ENCODE results near the gene MFNG.

The MFNG gene

DNA sequence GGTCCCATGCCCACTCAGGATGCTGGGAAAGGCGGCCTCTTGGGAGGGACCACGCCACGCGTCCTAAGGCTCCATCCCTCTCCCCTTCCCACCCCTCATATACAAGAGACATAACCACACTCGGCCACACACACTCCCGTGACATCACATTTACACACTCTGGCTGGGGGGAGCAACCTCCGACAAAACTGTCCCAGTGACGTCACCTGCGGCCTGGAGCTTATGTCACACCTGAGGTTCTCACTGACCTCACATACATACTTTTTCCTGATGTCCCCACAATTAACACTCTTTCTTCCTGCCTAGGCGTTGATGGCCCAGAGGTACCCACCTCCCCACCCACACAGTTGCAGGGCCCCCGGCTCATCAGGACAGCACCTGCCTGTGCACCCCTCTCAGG lies 60.8 kb downstream of the MFNG start:
- DNase-seq (ENCODE audit: low read depth): no peak

DNA sequence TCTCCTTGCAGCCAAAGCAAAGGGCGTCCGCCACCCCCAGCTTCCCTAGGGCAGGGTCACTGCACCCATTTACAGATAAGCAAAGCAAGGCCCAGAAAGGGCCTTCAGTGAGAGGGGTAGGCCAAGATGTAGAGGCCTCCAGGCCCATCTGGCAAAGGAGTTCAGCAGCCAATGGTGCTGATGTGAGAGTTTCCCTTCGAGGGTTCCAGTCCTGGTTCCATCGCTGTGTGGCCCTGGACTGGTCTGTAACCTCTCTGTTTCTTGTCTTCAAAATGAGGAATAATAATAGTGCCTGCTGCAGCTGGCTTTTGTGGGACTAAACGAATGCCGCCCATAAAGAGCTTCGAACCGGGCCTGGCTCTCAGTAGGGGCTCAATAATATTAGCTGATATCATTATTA lies 62.9 kb downstream of the MFNG start:
- DNase-seq (ENCODE audit: low read depth): no peak

DNA sequence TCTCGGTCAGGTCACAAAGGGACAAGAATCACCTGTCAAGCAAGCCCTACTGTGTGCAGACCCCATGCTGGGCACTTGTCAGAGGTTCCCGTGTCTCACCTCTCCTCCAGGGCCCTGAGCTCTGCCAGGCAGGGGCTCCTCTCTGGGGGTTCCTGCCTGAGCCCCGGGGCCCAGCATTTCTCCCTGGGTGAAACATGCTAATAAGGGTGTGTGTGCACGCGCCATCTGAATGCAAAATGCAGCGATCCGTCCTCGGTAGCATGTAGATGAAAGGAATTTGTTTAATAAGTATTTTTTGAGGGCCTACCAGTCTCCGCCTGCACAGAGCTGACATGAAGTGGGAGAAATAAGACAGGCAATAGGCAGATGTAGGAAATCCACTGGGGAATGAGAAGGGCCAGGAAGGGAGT lies 64.7 kb downstream of the MFNG start:
- no peak for DNase-seq (ENCODE audit: low read depth)

DNA sequence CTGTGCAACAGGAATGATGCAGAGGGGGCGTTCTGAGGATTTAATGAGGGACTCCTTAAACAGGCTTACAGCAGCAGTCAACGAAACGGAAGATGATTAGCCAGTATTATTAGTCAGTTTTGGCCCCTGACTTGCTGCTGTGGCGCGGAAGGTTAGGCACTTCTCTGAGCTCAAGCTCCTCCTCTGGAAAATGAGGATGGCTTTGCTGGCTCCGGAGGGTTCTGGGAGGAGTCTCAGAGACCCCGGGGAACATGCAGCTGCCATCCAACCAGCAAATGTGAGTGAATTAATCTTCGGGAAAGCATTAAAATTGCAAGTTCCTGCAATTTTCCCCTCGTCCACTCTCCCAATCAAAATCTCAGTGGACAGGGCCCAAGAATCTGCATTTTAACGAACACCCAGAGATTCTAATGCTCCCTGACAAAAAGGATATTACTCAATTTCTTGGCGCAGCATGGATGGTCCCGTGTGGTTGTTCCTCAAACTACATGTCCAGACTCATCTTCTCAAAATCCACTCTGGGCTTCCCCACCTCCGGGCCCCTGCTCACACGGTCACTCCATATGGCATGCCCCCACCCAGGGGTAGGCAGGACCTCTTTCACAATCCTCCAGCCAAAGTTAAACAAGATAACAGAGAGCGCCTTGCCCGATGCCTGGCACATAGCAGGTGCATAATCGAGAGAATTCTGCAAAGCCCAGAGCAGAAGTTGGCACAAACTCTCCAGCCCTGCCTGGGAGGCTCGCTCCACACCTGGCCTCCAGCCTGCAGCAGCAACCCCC lies 65.3 kb downstream of the MFNG start:
- no peak for DNase-seq (ENCODE audit: low read depth)

DNA sequence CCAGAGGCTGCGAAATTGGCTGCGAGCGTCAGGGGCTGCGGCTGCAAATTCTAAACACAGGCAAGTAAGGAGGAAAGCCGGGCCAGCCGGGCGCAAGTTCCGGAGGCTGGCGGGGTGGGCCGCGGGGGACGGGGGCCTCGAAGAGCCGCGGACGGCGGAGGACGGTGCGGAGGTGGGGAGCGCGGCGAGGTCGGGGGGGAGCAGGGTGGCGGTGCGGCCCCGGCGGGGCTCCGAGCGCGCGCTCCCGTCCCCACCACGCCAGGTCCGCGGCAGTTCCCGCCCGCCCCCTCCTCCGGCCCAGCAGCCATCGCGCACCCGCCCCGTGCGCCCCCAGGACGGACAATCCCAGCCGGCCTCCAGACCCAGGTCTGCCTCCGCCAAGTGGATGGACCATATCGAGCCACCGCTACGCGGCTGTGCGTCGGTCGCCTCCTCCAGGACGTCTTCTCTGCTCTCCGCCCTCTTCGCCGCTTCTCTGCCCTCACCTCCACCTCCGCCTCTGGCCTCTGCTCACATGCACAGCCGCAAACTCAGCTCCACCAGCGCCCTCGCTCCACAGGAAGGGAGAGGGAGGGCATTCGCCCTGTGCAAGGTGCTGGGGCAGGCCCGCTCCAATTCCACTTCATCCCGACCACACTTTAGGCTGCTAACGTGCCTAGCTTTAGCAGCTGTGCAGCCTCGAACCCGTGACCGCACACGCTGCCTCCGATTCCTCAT lies 66.1 kb downstream of the MFNG start:
- DNase-seq (ENCODE audit: low read depth): peak; percentile 19

DNA sequence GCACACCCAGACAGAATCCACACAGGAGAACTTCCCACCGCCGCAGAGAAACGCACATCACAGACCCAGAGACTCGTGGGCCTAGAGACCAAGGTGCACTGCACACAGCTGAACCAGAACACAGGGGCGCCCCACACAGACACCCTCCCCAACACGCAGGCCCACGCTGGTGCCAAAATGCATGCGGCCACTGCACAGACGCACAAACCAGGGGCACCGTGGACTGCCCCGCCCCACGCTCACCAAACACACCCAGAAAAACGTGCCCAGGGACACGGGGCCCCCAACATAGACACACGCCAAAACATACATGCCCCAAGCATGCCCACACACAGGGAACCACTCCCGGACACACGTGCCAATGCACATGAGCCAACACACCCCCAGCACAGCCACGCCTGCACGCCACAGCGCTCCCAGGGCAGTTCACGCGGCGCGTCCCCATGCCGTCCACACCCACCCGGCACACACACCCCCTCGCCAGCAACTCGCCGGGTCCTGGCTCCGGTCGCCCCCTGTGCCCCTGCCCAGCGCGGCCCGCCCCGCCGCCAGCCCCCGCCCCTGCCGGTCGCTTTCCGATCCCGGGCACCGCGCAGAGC lies 66.7 kb downstream of the MFNG start:
- DNase-seq (ENCODE audit: low read depth): no peak
